Rectal smooth muscle tissue (tissue), 1 donor: ENCODE data around the gene MSMP.

Source experiments
- H3K27ac ChIP-seq: one replicate; pipeline ENCODE4 v1.7.0; 2013; ENCODE audit warnings: low read depth, low read length, inconsistent platforms
- H3K27me3 ChIP-seq: one replicate; pipeline ENCODE4 v1.7.0; 2013; ENCODE audit warnings: low read length; ENCODE audit not compliant: control insufficient read depth, insufficient read depth
- H3K36me3 ChIP-seq: one replicate; pipeline ENCODE4 v1.7.0; 2013; ENCODE audit warnings: low read length; ENCODE audit not compliant: control insufficient read depth, insufficient read depth
- H3K4me1 ChIP-seq: one replicate; pipeline ENCODE4 v1.7.0; 2013; ENCODE audit warnings: low read length; ENCODE audit not compliant: control insufficient read depth, insufficient read depth
- H3K4me3 ChIP-seq: one replicate; pipeline ENCODE4 v1.7.0; 2013; ENCODE audit warnings: low read length
- H3K9ac ChIP-seq: one replicate; pipeline ENCODE4 v1.7.0; 2013; ENCODE audit warnings: low read length

MSMP gene

DNA sequence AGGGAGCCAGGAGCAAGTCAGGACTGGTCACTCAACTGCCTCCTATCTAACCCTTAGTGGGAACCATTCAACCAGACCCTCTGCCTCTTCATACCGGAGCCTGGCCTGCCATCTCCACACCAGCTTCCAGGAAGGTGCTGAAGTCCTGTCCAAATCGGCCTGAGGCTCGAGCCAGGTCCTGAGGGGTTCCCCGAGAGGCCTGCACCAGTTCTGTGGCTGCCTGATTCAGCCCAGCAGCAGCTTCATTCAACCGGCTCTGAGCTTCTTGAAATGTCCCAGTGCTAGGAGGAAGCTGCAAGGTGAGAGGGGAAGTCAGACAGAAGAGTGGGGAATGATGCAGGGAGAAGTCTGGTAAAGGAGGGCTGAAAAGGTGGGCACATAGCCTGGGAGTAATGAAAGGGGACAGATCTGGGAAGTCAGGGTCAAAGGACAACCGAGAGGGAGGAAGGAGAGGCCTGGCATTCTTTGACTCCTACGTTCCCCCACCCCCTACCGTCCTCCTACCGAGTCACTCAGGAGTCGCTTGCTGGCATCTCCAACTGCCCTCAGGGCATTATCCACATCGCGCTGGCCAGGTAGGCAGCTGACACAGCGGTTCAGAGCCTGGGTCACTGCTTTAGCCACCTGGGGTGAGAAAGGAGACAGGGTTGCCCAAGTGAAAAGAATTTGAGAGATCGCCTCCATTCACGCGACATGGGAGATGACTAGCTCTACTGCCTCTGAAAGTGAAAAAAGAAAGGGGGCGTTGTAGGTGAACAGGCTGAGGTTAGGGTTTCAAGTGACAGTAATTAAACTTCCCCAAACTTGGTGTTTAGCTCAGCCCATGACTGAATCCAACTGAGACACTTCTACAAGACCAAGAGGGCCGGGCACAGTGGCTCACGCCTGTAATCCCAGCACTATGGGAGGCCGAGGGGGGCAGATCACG lies 42.3 kb downstream of the MSMP start:
- Histone ChIP-seq H3K27me3 (no peaks in the 10 kb centered on the region), H3K36me3 (peaks cover 76% of the 10 kb centered on the region), H3K27ac (no peak overlapping the region), H3K4me3 (no peak overlapping the region), H3K4me1 (no peaks in the 10 kb centered on the region), H3K9ac (no peak overlapping the region)

DNA sequence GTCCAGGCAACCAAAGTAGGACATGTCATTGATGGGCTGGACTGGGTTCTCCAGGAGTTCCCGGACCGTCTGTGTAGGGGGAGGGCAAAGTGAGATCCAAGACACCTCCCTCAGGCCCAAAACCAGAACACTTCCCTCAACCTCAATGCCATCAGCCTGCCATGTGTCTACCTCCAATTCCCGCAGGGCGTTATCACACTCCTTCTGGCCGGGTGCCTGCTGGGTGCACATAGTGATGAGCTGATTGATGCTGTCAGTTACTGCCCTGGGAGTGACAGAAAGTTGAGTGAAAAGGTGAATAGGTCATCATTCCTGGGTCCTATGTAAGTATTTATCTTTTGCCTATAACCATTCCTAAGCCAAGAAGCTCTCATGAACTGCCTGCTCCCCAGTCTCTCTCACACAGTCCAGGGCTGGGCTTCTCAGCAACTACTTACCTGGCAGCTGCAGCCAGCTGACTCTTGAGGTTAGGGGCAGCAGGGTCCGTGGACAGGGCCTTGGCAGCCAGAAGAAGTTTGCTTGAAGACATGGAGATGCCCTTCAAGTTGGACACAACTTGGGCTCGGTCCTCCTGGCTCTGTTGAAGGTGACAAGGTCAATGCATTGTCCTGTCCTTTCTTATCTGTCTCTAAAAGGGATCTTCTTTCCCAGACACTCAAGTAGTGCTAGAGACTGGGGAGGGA lies 43.1 kb downstream of the MSMP start:
- Histone ChIP-seq H3K27me3 (no peaks in the 10 kb centered on the region), H3K4me3 (no peak overlapping the region), H3K9ac (no peak overlapping the region), H3K36me3 (peaks cover 77% of the 10 kb centered on the region), H3K27ac (no peak overlapping the region), H3K4me1 (no peaks in the 10 kb centered on the region)

DNA sequence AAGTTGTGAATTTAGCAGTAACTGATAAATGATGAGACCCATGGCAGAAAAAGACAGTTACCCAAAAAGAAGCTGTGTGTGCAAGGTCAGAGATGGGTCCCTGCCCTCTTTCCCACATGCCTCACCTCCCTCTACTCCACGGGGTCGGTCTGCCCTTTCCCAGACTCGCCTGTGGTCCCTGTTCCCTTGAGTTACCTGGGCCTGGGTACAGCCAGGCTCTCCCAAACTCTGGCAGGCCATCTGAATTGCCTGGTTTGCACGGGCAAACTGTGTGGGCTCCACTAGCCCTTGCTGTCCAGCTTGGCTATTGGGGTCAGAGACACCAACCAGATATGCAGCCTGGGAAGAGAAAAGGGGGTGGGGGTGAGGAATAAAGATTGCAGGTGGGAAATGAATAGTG lies 45.9 kb downstream of the MSMP start:
- Histone ChIP-seq H3K4me3 (no peak overlapping the region), H3K27me3 (no peaks in the 10 kb centered on the region), H3K9ac (peak overlapping the region; percentile 32), H3K4me1 (no peaks in the 10 kb centered on the region), H3K27ac (no peak overlapping the region), H3K36me3 (peaks cover 83% of the 10 kb centered on the region)

DNA sequence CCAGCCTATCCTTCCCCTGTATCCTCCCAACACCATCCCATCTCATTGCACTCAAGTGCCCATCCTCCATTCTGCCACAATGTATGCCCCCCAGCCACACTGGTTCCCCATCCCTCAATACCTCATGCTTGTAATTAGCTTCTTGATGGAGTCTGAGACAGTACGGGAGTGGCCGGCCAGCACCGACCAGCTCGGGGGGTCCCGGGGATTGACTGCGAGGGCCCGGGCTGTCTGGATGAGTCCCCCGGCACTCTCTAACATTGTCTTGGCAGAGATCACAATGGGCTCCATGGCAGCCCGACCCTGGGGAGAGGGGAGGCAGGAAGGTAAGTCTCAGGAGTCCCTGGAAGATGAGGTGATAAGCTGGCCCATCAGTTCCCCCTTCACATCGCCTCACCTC lies 47.1 kb downstream of the MSMP start:
- peaks cover 84% of the 10 kb centered on the region for H3K36me3 ChIP-seq
- H3K9ac ChIP-seq = no peak overlapping the region
- no peak overlapping the region for H3K27ac ChIP-seq
- H3K4me3 ChIP-seq = no peak overlapping the region
- H3K27me3 ChIP-seq = no peaks in the 10 kb centered on the region
- no peaks in the 10 kb centered on the region for H3K4me1 ChIP-seq

DNA sequence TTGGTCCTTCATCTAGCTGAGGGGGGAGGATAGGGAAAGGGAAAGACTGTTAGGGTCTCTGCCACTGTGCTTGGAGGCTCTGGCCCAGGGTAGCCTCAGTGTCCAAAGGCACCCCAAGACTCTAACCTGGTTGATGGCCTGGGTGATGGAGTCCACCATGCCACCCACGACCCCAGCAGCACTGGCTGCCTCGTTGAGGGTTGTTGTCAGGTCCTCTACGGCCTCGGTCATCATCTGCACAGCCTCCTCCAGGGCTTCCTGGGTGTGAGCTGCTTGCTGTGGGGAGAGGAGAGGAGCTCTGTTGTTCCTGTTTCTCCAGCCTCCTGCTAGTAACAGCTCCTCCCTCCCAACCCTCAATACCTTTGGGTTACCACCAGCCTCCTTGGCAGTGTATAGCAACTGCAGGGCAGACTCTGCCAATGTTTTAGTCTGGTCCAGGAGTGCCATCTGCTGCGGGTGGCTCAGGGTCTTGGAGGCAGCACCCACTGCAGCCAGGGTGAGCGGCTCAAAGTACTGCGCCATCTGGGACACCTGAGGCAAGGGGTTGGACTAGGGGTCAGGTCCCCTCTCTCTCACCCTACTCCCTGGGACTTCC lies 48.1 kb downstream of the MSMP start:
- no peak overlapping the region for H3K4me3 ChIP-seq
- no peak overlapping the region for H3K27ac ChIP-seq
- H3K9ac ChIP-seq = no peak overlapping the region
- no peaks in the 10 kb centered on the region for H3K4me1 ChIP-seq
- H3K36me3 ChIP-seq = peaks cover 83% of the 10 kb centered on the region
- H3K27me3 ChIP-seq = no peaks in the 10 kb centered on the region

DNA sequence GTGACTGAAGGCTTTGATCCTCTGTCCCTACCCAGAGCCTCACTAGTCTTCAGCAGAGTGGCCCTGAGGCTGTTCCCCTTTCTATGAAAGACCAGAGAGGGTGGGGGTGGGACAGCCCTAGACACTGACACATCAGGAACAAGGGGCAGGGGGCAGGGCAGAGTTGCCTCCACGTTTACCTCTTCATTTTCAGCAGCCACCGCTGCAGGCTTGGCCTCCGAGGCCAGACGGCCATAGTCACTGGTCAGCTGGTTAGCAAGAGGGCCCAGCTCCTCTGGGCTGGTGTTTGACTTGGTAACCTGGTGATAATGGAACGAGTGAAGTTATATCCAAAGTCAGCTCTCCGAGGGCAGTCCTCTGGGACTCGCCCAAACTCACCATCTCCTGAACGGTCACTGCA lies 48.7 kb downstream of the MSMP start:
- no peak overlapping the region for H3K27ac ChIP-seq
- H3K9ac ChIP-seq = no peak overlapping the region
- H3K27me3 ChIP-seq = no peaks in the 10 kb centered on the region
- no peaks in the 10 kb centered on the region for H3K4me1 ChIP-seq
- H3K36me3 ChIP-seq = peaks cover 83% of the 10 kb centered on the region
- no peak overlapping the region for H3K4me3 ChIP-seq

DNA sequence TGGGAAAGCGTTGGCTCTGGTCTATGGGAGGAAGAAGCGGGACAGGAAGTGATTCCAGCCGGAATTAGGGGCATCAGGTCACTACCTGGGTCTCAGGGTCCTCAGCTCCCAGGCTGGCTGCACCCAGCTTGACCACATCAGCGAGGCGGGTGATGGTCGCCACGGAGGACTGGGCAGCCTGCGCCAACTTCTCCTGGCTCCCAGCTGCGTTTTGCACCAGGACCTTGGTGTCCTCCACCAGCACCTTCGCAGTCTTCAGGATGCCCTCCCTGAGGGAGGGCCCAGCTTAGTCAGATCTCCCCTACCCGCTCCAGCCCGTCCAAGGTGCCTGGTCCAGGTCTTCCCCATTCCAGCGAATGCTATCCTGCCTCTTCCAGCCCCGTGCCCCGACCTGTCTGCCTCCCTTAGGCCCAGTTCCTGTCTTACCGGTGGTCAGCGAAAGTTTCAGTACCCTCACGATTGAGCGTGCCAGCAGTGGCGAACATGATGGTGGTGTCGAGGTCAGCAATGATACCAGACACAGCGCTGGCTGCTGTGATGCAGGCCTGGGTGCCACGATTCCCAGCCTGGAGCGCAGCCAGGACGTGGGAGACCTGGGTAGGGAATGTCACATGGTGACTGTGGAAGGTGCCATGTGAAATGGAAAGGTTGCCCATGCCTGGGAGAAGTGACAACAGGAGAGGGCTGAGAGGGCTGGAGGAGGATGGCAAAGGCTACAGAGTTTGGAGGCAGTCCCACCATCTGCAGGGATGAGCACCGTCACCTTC lies 50.0 kb downstream of the MSMP start:
- peaks cover 90% of the 10 kb centered on the region for H3K36me3 ChIP-seq
- no peaks in the 10 kb centered on the region for H3K4me1 ChIP-seq
- no peak overlapping the region for H3K4me3 ChIP-seq
- H3K27me3 ChIP-seq = no peaks in the 10 kb centered on the region
- no peak overlapping the region for H3K27ac ChIP-seq
- H3K9ac ChIP-seq = no peak overlapping the region
